ENCODE results near the gene LRRC36.

Gene LRRC36

GRCh38 chr16:67430504-67430976, 103.9 kb downstream of the LRRC36 start:
- no peak for TF ChIP-seq CTCF (IDR thresholded peaks at IDR 0.05)

GRCh38 chr16:67430977-67431774, 104.6 kb downstream of the LRRC36 start, which contains the start of gene HSD11B2:
Gene HSD11B2 (plus strand): TSS chr16:67431121. CDS start chr16:67431249, 128 bp downstream.
- TF ChIP-seq CTCF (IDR thresholded peaks at IDR 0.05), result peak; percentile 52

GRCh38 chr16:67431775-67432505, 105.3 kb downstream of the LRRC36 start:
- TF ChIP-seq CTCF (IDR thresholded peaks at IDR 0.05), result no peak

GRCh38 chr16:67432506-67432890, 105.9 kb downstream of the LRRC36 start:
- TF ChIP-seq CTCF (IDR thresholded peaks at IDR 0.05), result no peak

- TF ChIP-seq CTCF (IDR thresholded peaks at IDR 0.05), result no peak
Measured at GRCh38 chr16:67433131-67433719, 106.6 kb downstream of the LRRC36 start.

Measured in LNCAP (cell line).